Activated T-helper 2 cell treated with anti-CD3 and anti-CD28 coated beads, Interferon-gamma antibody, Interleukin-2, Interleukin-4, amounts not matched to agents 10 μg/mL and 5 μg/mL and 100 μg/mL, durations not matched to agents 14 hours and 24 hours and 36 hours (primary cell): ENCODE data around the gene LRP2BP. TPM values are rescaled to one million over a fixed set of nuclear protein-coding genes. Genes with fewer than 3 reads are reported as not detected.

Experiments used
- DNase-seq: peaks from one replicate; pipeline ENCODE4 v3.0.0; 2021; ENCODE audit warnings: low spot score
- H3K27ac Mint-ChIP-seq: one replicate; pipeline ENCODE4 v1.8.0; 2021; ENCODE audit warnings: mixed read lengths
- H3K27me3 Mint-ChIP-seq: one replicate; pipeline ENCODE4 v1.8.0; 2021; ENCODE audit warnings: low read depth, mixed read lengths
- H3K36me3 Mint-ChIP-seq: one replicate; pipeline ENCODE4 v1.8.0; 2021; ENCODE audit warnings: low read depth, mixed read lengths
- H3K4me1 Mint-ChIP-seq: one replicate; pipeline ENCODE4 v1.8.0; 2021; ENCODE audit warnings: low read depth, mixed read lengths
- H3K4me3 Mint-ChIP-seq: one replicate; pipeline ENCODE4 v1.8.0; 2021; ENCODE audit warnings: low read depth, mild to moderate bottlenecking, moderate library complexity, mixed read lengths
- H3K9me3 Mint-ChIP-seq: one replicate; pipeline ENCODE4 v1.8.0; 2021; ENCODE audit warnings: mixed read lengths
- intact Hi-C: fragments of 100-400 bp; cut with micrococcal nuclease; formaldehyde crosslinking; loops from one replicate; pipeline ENCODE4 v1.15.1; 2023
- total RNA-seq: library from RNA; stranded (reverse); gene quantifications from 2 replicates; pipeline ENCODE4 v1.2.3, GENCODE V29; 2022

LRP2BP gene
- total RNA-seq, result 0.55 and 0.67 TPM in 2 replicates

GRCh38 chr4:185395238-185395955 lies at the start of gene LRP2BP:
Gene LRP2BP (minus strand): TSS chr4:185395924. CDS start chr4:185378186, 17,738 bp downstream.
- H3K27ac Mint-ChIP-seq, result peak within 1 kb of the TSS; percentile 92
- intact Hi-C loops, result loop anchor here (1.0 to 10.0 kb wide), 5 partner anchors 51 to 571 kb away; partner anchors contain the start of genes ACSL1, SLC25A4 and SNX25
- H3K9me3 Mint-ChIP-seq, result no peaks in the 10 kb centered on the region
- no peaks in the 10 kb centered on the region for H3K27me3 Mint-ChIP-seq
- H3K4me1 Mint-ChIP-seq, result peaks cover 44% of the 10 kb centered on the region
- H3K36me3 Mint-ChIP-seq, result peaks cover 37% of the 10 kb centered on the region
- no peak for DNase-seq
- H3K4me3 Mint-ChIP-seq, result peak within 1 kb of the TSS; percentile 87

GRCh38 chr4:185445209-185445608 lies 49.5 kb upstream of the LRP2BP start:
- H3K4me1 Mint-ChIP-seq, result no peaks in the 10 kb centered on the region
- no peak for DNase-seq
- no peak overlapping the region for H3K4me3 Mint-ChIP-seq
- peaks cover 4% of the 10 kb centered on the region for H3K27me3 Mint-ChIP-seq
- H3K27ac Mint-ChIP-seq, result no peak overlapping the region
- no peaks in the 10 kb centered on the region for H3K9me3 Mint-ChIP-seq
- intact Hi-C loops, result no loop called here
- no peaks in the 10 kb centered on the region for H3K36me3 Mint-ChIP-seq

- Mint-ChIP-seq H3K4me1 (no peaks in the 10 kb centered on the region), H3K36me3 (no peaks in the 10 kb centered on the region), H3K4me3 (no peak overlapping the region), H3K27ac (no peak overlapping the region), H3K9me3 (no peaks in the 10 kb centered on the region), H3K27me3 (peaks cover 2% of the 10 kb centered on the region)
- intact Hi-C loops, result no loop called here
- DNase-seq, result no peak
Observed at GRCh38 chr4:185441479-185441878, 45.8 kb upstream of the LRP2BP start.

GRCh38 chr4:185437809-185438208 lies 42.1 kb upstream of the LRP2BP start:
- Mint-ChIP-seq H3K27me3 (peaks cover 8% of the 10 kb centered on the region), H3K4me3 (no peak overlapping the region), H3K27ac (no peak overlapping the region), H3K4me1 (no peaks in the 10 kb centered on the region), H3K36me3 (no peaks in the 10 kb centered on the region), H3K9me3 (no peaks in the 10 kb centered on the region)
- intact Hi-C loops, result no loop called here
- no peak for DNase-seq

GRCh38 chr4:185435466-185435865 lies 39.7 kb upstream of the LRP2BP start:
- no peaks in the 10 kb centered on the region for H3K9me3 Mint-ChIP-seq
- intact Hi-C loops, result no loop called here
- H3K36me3 Mint-ChIP-seq, result no peaks in the 10 kb centered on the region
- peaks cover 10% of the 10 kb centered on the region for H3K27me3 Mint-ChIP-seq
- H3K27ac Mint-ChIP-seq, result no peak overlapping the region
- no peak overlapping the region for H3K4me3 Mint-ChIP-seq
- DNase-seq, result no peak
- H3K4me1 Mint-ChIP-seq, result no peaks in the 10 kb centered on the region

GRCh38 chr4:185429660-185430059 lies 33.9 kb upstream of the LRP2BP start:
- H3K36me3 Mint-ChIP-seq, result peaks cover 2% of the 10 kb centered on the region
- intact Hi-C loops, result no loop called here
- no peak overlapping the region for H3K4me3 Mint-ChIP-seq
- no peak overlapping the region for H3K27ac Mint-ChIP-seq
- DNase-seq, result no peak
- peaks cover 7% of the 10 kb centered on the region for H3K4me1 Mint-ChIP-seq
- no peaks in the 10 kb centered on the region for H3K9me3 Mint-ChIP-seq
- peaks cover 10% of the 10 kb centered on the region for H3K27me3 Mint-ChIP-seq

DNA sequence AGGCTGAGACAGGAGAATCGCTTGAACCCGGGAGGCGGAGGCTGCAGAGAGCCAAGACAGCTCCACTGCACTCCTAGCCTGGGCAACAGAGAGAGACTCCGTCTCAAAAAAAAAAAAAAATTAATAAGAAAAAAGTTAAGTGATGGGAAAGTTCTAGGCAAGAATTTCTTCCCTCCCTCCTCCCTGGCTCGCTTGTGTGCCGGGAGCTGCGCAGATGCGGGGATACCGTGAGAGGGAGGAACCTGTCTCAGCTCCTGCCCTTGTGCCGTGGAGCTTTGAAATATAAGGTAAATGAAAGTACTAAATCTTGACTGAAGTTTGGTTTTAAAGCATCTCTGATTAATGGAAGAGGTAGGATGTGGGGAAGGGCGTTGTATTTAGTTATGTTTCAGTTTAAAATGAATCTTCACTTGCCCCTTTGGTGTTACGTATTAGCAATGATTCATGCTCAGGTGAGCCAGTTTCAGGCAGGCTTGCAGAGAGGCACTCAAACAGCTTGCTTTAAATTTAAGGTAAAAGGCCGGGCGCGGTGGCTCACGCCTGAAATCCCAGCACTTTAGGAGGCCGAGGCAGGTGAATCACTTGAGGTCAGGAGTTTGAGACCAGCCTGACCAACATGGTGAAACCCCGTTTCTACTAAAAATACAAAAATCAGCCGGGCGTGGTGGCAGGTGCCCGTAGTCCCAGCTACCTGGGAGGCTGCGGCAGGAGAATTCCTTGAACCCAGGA lies 31.4 kb upstream of the LRP2BP start:
- no peaks in the 10 kb centered on the region for H3K9me3 Mint-ChIP-seq
- DNase-seq, result no peak
- H3K4me1 Mint-ChIP-seq, result peaks cover 20% of the 10 kb centered on the region
- peaks cover 12% of the 10 kb centered on the region for H3K36me3 Mint-ChIP-seq
- no peak overlapping the region for H3K4me3 Mint-ChIP-seq
- no peak overlapping the region for H3K27ac Mint-ChIP-seq
- intact Hi-C loops, result no loop called here
- H3K27me3 Mint-ChIP-seq, result peaks cover 7% of the 10 kb centered on the region

- Mint-ChIP-seq H3K4me1 (peaks cover 24% of the 10 kb centered on the region), H3K27ac (peak within 1 kb of the TSS; percentile 86), H3K36me3 (peaks cover 22% of the 10 kb centered on the region), H3K27me3 (peaks cover 3% of the 10 kb centered on the region), H3K4me3 (peak within 1 kb of the TSS; percentile 90), H3K9me3 (no peaks in the 10 kb centered on the region)
- intact Hi-C loops, result loop anchor here (1.0 to 2.0 kb wide), 3 partner anchors 29 to 221 kb away; partner anchors contain the start of genes ANKRD37 and CCDC110
- peak; percentile 86 for DNase-seq
Observed at GRCh38 chr4:185425647-185426352, 30.1 kb upstream of the LRP2BP start, which contains the start of gene UFSP2. Gene UFSP2 (minus strand): TSS chr4:185425964. CDS start chr4:185425868, 96 bp downstream.

- Mint-ChIP-seq H3K9me3 (no peaks in the 10 kb centered on the region), H3K27ac (peak overlapping the region; percentile 86), H3K27me3 (no peaks in the 10 kb centered on the region), H3K4me3 (peak overlapping the region; percentile 90), H3K4me1 (peaks cover 24% of the 10 kb centered on the region), H3K36me3 (peaks cover 22% of the 10 kb centered on the region)
- intact Hi-C loops, result loop anchor here (1.0 to 2.0 kb wide), 3 partner anchors 29 to 220 kb away; partner anchors contain the start of genes ANKRD37 and CCDC110
- no peak for DNase-seq
Observed at GRCh38 chr4:185424905-185425646, 29.4 kb upstream of the LRP2BP start.

GRCh38 chr4:185421366-185422124 lies 25.8 kb upstream of the LRP2BP start:
- peaks cover 24% of the 10 kb centered on the region for H3K4me1 Mint-ChIP-seq
- H3K27ac Mint-ChIP-seq, result no peak overlapping the region
- no peaks in the 10 kb centered on the region for H3K9me3 Mint-ChIP-seq
- no peak overlapping the region for H3K4me3 Mint-ChIP-seq
- H3K36me3 Mint-ChIP-seq, result peaks cover 42% of the 10 kb centered on the region
- H3K27me3 Mint-ChIP-seq, result no peaks in the 10 kb centered on the region
- no peak for DNase-seq
- intact Hi-C loops, result no loop called here

GRCh38 chr4:185416955-185417354 lies 21.2 kb upstream of the LRP2BP start:
- Mint-ChIP-seq H3K27ac (no peak overlapping the region), H3K9me3 (no peaks in the 10 kb centered on the region), H3K36me3 (peaks cover 44% of the 10 kb centered on the region), H3K4me1 (peaks cover 3% of the 10 kb centered on the region), H3K4me3 (no peak overlapping the region), H3K27me3 (no peaks in the 10 kb centered on the region)
- intact Hi-C loops, result no loop called here
- DNase-seq, result no peak
